T-helper 17 cell (primary cell): ENCODE results near the gene DGKB. TPM values are rescaled to one million over a fixed set of nuclear protein-coding genes. Genes with fewer than 3 reads are reported as not detected.

Experiments used
- ATAC-seq: fragments of 150-1000 bp; cut with Tn5 transposase; 2 replicates; pipeline ENCODE4 v1.10.0; 2021; ENCODE audit warnings: mild to moderate bottlenecking, moderate library complexity
- DNase-seq, 3 donors: peaks; one replicate each; pipeline versions ENCODE4 v3.0.0 to v3.0.0-alpha.2; 2020 to 2021
- H3K9me3 ChIP-seq: one replicate; pipeline ENCODE4 v1.7.0; 2013; ENCODE audit warnings: low read length, mild to moderate bottlenecking; ENCODE audit not compliant: control insufficient read depth, poor library complexity, severe bottlenecking
- H3K27ac Mint-ChIP-seq: one replicate; pipeline ENCODE4 v1.8.0; 2022; ENCODE audit warnings: mild to moderate bottlenecking, moderate library complexity, mixed read lengths
- H3K27me3 Mint-ChIP-seq: one replicate; pipeline ENCODE4 v1.8.0; 2022; ENCODE audit warnings: mixed read lengths
- H3K36me3 Mint-ChIP-seq: one replicate; pipeline ENCODE4 v1.8.0; 2022; ENCODE audit warnings: low read depth, mixed read lengths
- H3K4me1 Mint-ChIP-seq: one replicate; pipeline ENCODE4 v1.8.0; 2022; ENCODE audit warnings: mild to moderate bottlenecking, mixed read lengths
- H3K4me3 Mint-ChIP-seq: one replicate; pipeline ENCODE4 v1.8.0; 2022; ENCODE audit warnings: mild to moderate bottlenecking, moderate library complexity, mixed read lengths
- total RNA-seq, 4 donors: library from RNA in 2 of 4; stranded (reverse) in 2 of 4; gene quantifications; one replicate each; pipeline ENCODE4 v1.2.3 and lab custom pipeline; 2022 to 2026

Gene DGKB
- total RNA-seq, 2 donors from 2014 or later, result not detected

DNA sequence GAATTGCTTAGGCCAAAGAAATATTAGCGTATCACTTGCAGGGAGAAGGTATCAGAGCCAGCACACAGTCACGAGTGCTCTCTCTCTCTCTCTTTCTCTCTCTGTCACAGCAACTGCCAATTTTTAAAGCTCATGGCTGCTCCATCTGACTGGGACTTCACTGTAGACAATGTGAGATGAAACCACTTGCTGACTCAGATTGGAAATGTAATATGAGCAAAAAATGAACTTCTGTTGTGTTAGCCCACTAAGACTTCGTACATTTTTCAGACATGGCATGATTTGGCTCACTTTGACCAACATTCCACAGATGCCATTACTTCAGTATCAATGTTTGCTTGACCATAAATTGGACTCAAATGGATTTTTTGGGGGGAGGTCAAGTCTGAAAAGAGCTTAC lies 68.1 kb downstream of the DGKB start:
- no peaks in the 10 kb centered on the region for H3K27me3 Mint-ChIP-seq
- no peak overlapping the region for H3K27ac Mint-ChIP-seq

GRCh38 chr7:14833707-14834106 lies 68.8 kb downstream of the DGKB start:
- ATAC-seq (no peak), DNase-seq (no peak)
- H3K4me1 Mint-ChIP-seq, result no peaks in the 10 kb centered on the region
- no peak overlapping the region for H3K4me3 Mint-ChIP-seq
- H3K9me3 ChIP-seq, result no peaks in the 10 kb centered on the region
- H3K27me3 Mint-ChIP-seq, result no peaks in the 10 kb centered on the region
- H3K27ac Mint-ChIP-seq, result no peak overlapping the region
- no peaks in the 10 kb centered on the region for H3K36me3 Mint-ChIP-seq

More for the DNA sequence above, 68.1 kb downstream of the DGKB start:
- Mint-ChIP-seq H3K4me1 (no peaks in the 10 kb centered on the region), H3K4me3 (no peak overlapping the region), H3K36me3 (no peaks in the 10 kb centered on the region)
- DNase-seq, result no peak
- no peaks in the 10 kb centered on the region for H3K9me3 ChIP-seq
- ATAC-seq, result no peak

DNA sequence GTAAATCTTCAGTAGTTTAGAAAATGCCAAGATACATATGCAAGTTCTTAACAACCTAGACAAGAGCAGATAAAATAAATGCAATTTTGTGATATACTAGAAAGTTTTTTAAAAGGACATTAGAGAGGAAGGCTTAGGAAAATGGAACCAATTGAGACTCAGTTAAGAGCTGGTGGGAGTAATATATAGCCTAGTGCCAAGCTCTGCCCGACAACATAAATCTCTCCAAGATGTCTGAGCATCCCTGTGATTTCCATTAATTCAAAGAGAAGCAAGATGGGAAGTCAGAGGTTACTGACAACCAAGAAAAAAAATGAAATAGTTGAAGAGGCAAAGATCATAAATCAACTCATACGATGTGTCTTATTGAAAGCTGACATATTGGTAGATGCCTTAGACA lies 74.5 kb downstream of the DGKB start:
- no peak for ATAC-seq
- Mint-ChIP-seq H3K27me3 (no peaks in the 10 kb centered on the region), H3K4me1 (no peaks in the 10 kb centered on the region), H3K4me3 (no peak overlapping the region), H3K36me3 (no peaks in the 10 kb centered on the region), H3K27ac (no peak overlapping the region)
- no peak for DNase-seq
- no peaks in the 10 kb centered on the region for H3K9me3 ChIP-seq

- H3K27ac Mint-ChIP-seq, result no peak overlapping the region
- DNase-seq (no peak), ATAC-seq (no peak)
- no peaks in the 10 kb centered on the region for H3K9me3 ChIP-seq
- no peaks in the 10 kb centered on the region for H3K27me3 Mint-ChIP-seq
- no peaks in the 10 kb centered on the region for H3K4me1 Mint-ChIP-seq
- H3K4me3 Mint-ChIP-seq, result no peak overlapping the region
- H3K36me3 Mint-ChIP-seq, result no peaks in the 10 kb centered on the region
Measured at GRCh38 chr7:14826426-14826825, 76.1 kb downstream of the DGKB start.

GRCh38 chr7:14825912-14826311 lies 76.6 kb downstream of the DGKB start:
- Mint-ChIP-seq H3K27me3 (no peaks in the 10 kb centered on the region), H3K27ac (no peak overlapping the region), H3K36me3 (no peaks in the 10 kb centered on the region), H3K4me1 (no peaks in the 10 kb centered on the region), H3K4me3 (no peak overlapping the region)
- ATAC-seq (no peak), DNase-seq (no peak)
- no peaks in the 10 kb centered on the region for H3K9me3 ChIP-seq

- no peaks in the 10 kb centered on the region for H3K9me3 ChIP-seq
- ATAC-seq (no peak), DNase-seq (no peak)
- Mint-ChIP-seq H3K4me1 (no peaks in the 10 kb centered on the region), H3K27ac (no peak overlapping the region), H3K36me3 (no peaks in the 10 kb centered on the region), H3K4me3 (no peak overlapping the region), H3K27me3 (no peaks in the 10 kb centered on the region)
Measured at GRCh38 chr7:14822481-14822854, 80.1 kb downstream of the DGKB start.

- H3K4me1 Mint-ChIP-seq, result no peaks in the 10 kb centered on the region
- no peaks in the 10 kb centered on the region for H3K9me3 ChIP-seq
- H3K27me3 Mint-ChIP-seq, result no peaks in the 10 kb centered on the region
- no peak overlapping the region for H3K27ac Mint-ChIP-seq
- ATAC-seq (no peak), DNase-seq (no peak)
- no peaks in the 10 kb centered on the region for H3K36me3 Mint-ChIP-seq
- H3K4me3 Mint-ChIP-seq, result no peak overlapping the region
Measured at GRCh38 chr7:14821757-14822480, 80.6 kb downstream of the DGKB start.

GRCh38 chr7:14818871-14819270 lies 83.7 kb downstream of the DGKB start:
- H3K36me3 Mint-ChIP-seq, result no peaks in the 10 kb centered on the region
- no peaks in the 10 kb centered on the region for H3K4me1 Mint-ChIP-seq
- DNase-seq, result no peak
- no peaks in the 10 kb centered on the region for H3K9me3 ChIP-seq
- no peak overlapping the region for H3K4me3 Mint-ChIP-seq
- no peaks in the 10 kb centered on the region for H3K27me3 Mint-ChIP-seq
- no peak overlapping the region for H3K27ac Mint-ChIP-seq
- ATAC-seq, result no peak

DNA sequence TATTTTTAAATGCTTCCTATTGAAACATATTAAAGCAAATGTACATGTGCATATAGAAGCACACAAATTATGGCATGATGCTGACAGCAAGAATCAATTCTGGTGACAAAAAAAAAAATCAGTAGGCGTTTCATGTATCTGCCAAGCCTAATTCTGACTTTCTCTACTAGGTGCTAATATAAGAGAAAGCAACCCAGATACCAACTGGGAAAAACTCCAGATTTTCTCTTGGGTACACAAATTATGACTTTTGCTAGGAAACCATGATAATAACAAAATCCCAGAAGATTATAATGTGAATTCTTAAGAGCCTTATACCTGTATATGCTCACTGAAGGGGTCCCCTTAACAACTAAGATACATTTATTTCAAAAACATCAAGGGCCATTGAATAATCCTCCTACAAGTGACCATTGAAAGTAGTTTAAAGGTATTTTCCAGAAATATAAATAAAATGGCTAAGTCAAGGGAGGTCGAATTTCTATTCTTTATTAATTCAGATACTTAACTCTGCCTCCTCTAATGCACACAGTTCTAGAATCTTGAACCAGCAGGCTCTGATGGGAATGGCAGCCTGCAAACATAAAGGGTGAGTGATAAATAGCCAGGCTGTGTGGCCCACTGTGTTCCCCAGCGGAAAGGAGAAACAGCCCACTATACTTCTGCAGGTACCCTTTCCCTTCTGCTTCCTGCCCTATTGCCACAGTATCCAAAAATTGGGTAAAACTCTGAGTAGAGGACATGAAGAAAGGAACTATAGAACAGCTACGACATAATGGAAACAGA lies 84.5 kb downstream of the DGKB start:
- Mint-ChIP-seq H3K4me3 (no peak overlapping the region), H3K4me1 (no peaks in the 10 kb centered on the region), H3K27ac (no peak overlapping the region), H3K36me3 (no peaks in the 10 kb centered on the region), H3K27me3 (no peaks in the 10 kb centered on the region)
- no peak for DNase-seq
- no peak for ATAC-seq
- H3K9me3 ChIP-seq, result no peaks in the 10 kb centered on the region

DNA sequence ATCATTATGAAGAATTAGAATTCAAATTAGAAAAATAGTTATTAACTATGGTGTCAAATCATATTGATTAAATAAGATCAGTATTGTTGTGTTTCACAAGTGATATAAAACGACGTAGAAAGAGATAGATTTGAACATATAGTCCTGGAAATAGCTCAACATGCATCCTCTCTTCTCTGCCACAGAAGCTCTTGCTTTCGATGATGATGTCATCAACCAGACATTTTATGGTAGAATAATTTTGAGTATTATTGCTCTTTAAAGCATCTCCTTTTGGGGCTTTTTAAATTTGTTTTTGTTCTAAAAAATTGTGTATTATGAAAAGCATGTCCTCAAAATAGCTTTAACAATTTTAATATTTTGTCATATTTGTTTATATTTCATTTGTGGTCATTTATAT lies 95.0 kb downstream of the DGKB start:
- DNase-seq, result no peak
- ATAC-seq, result no peak
- Mint-ChIP-seq H3K27me3 (no peaks in the 10 kb centered on the region), H3K27ac (no peak overlapping the region), H3K4me1 (no peaks in the 10 kb centered on the region), H3K36me3 (no peaks in the 10 kb centered on the region), H3K4me3 (no peak overlapping the region)
- H3K9me3 ChIP-seq, result no peaks in the 10 kb centered on the region

GRCh38 chr7:14806891-14807290 lies 95.7 kb downstream of the DGKB start:
- Mint-ChIP-seq H3K36me3 (no peaks in the 10 kb centered on the region), H3K4me3 (no peak overlapping the region), H3K27me3 (no peaks in the 10 kb centered on the region), H3K4me1 (no peaks in the 10 kb centered on the region), H3K27ac (no peak overlapping the region)
- ATAC-seq (no peak), DNase-seq (no peak)
- no peaks in the 10 kb centered on the region for H3K9me3 ChIP-seq

GRCh38 chr7:14805105-14805719 lies 97.3 kb downstream of the DGKB start:
- ATAC-seq, result no peak
- H3K27me3 Mint-ChIP-seq, result no peaks in the 10 kb centered on the region
- no peaks in the 10 kb centered on the region for H3K9me3 ChIP-seq
- H3K27ac Mint-ChIP-seq, result no peak overlapping the region
- no peak for DNase-seq
- no peak overlapping the region for H3K4me3 Mint-ChIP-seq
- H3K4me1 Mint-ChIP-seq, result no peaks in the 10 kb centered on the region
- no peaks in the 10 kb centered on the region for H3K36me3 Mint-ChIP-seq

GRCh38 chr7:14800664-14801063 lies 101.9 kb downstream of the DGKB start:
- Mint-ChIP-seq H3K27me3 (no peaks in the 10 kb centered on the region), H3K27ac (no peak overlapping the region), H3K4me3 (no peak overlapping the region), H3K36me3 (no peaks in the 10 kb centered on the region), H3K4me1 (no peaks in the 10 kb centered on the region)
- no peaks in the 10 kb centered on the region for H3K9me3 ChIP-seq
- DNase-seq (no peak), ATAC-seq (no peak)
